ENCODE results near the gene PADI6. TPM values are rescaled to one million over a fixed set of nuclear protein-coding genes. Genes with fewer than 3 reads are reported as not detected.

PADI6 gene
- total RNA-seq, 1 experiment from 2014 or later = not detected

DNA sequence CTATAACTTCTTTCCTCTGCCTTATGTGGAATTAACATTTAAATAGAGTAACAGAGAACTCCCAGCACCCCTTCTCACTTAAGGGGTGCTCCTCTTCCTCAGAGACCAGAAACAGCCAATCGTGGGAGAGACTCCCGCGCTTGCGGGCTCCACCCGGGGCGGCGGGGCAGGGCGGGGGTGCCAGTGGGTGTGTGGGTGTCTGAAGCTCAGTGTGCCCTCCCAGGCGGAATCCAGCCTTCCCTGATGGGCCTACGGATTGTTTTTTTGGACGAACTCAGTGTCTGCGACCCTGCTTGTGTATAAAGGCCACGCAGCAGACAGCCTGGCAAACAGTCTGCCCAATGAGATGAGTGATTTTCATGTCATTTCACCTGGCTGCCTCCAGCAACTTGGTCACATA, 61.3 kb downstream of the PADI6 start:
- H3K27me3 ChIP-seq (ENCODE audit: insufficient read depth, low read length) = no peaks in the 10 kb centered on the region
- peaks cover 7 to 14% of the 10 kb centered on the region in 2 experiments for H3K4me1 ChIP-seq (ENCODE audit: control insufficient read depth in 1 of 2, insufficient read depth in 2 of 2, low read length in 2 of 2)
- TF ChIP-seq EZH2phosphoT487 (IDR thresholded peaks at IDR 0.05; ENCODE audit: borderline replicate concordance) = no peak
- no peak for TF ChIP-seq TCF7L2 (IDR thresholded peaks at IDR 0.05; ENCODE audit: borderline replicate concordance, extremely low read depth, insufficient read depth, insufficient read length)
- TF ChIP-seq, protein P1, sequence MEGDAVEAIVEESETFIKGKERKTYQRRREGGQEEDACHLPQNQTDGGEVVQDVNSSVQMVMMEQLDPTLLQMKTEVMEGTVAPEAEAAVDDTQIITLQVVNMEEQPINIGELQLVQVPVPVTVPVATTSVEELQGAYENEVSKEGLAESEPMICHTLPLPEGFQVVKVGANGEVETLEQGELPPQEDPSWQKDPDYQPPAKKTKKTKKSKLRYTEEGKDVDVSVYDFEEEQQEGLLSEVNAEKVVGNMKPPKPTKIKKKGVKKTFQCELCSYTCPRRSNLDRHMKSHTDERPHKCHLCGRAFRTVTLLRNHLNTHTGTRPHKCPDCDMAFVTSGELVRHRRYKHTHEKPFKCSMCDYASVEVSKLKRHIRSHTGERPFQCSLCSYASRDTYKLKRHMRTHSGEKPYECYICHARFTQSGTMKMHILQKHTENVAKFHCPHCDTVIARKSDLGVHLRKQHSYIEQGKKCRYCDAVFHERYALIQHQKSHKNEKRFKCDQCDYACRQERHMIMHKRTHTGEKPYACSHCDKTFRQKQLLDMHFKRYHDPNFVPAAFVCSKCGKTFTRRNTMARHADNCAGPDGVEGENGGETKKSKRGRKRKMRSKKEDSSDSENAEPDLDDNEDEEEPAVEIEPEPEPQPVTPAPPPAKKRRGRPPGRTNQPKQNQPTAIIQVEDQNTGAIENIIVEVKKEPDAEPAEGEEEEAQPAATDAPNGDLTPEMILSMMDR (IDR thresholded peaks at IDR 0.05 in 2 of 3, conservative IDR thresholded peaks at IDR 0.05 in 1 of 3; ENCODE audit: borderline replicate concordance in 1 of 3, insufficient read depth in 1 of 3, low read depth in 2 of 3, low read length in 2 of 3) = no peak
- TF ChIP-seq, protein P2, sequence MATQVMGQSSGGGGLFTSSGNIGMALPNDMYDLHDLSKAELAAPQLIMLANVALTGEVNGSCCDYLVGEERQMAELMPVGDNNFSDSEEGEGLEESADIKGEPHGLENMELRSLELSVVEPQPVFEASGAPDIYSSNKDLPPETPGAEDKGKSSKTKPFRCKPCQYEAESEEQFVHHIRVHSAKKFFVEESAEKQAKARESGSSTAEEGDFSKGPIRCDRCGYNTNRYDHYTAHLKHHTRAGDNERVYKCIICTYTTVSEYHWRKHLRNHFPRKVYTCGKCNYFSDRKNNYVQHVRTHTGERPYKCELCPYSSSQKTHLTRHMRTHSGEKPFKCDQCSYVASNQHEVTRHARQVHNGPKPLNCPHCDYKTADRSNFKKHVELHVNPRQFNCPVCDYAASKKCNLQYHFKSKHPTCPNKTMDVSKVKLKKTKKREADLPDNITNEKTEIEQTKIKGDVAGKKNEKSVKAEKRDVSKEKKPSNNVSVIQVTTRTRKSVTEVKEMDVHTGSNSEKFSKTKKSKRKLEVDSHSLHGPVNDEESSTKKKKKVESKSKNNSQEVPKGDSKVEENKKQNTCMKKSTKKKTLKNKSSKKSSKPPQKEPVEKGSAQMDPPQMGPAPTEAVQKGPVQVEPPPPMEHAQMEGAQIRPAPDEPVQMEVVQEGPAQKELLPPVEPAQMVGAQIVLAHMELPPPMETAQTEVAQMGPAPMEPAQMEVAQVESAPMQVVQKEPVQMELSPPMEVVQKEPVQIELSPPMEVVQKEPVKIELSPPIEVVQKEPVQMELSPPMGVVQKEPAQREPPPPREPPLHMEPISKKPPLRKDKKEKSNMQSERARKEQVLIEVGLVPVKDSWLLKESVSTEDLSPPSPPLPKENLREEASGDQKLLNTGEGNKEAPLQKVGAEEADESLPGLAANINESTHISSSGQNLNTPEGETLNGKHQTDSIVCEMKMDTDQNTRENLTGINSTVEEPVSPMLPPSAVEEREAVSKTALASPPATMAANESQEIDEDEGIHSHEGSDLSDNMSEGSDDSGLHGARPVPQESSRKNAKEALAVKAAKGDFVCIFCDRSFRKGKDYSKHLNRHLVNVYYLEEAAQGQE (IDR thresholded peaks at IDR 0.05; ENCODE audit: low read depth) = no peak
- TF ChIP-seq, protein P3, sequence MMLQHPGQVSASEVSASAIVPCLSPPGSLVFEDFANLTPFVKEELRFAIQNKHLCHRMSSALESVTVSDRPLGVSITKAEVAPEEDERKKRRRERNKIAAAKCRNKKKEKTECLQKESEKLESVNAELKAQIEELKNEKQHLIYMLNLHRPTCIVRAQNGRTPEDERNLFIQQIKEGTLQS (IDR thresholded peaks at IDR 0.05) = no peak
- peaks cover 14% of the 10 kb centered on the region; the same call in 1 of the 2 replicates for H4K20me1 ChIP-seq (ENCODE audit: insufficient read depth)
- peaks cover 29 to 60% of the 10 kb centered on the region in 2 experiments; a peak in 3 of 4 replicates for H3K36me3 ChIP-seq (ENCODE audit: control insufficient read depth in 1 of 2, insufficient read depth in 2 of 2, low read length in 2 of 2)
- ATAC-seq (no peak), DNase-seq (ENCODE audit: low read depth, low spot score) (no peak)
- H3K9me3 ChIP-seq (ENCODE audit: control insufficient read depth in 1 of 2, insufficient read depth in 1 of 2, low read depth in 1 of 2, low read length in 2 of 2) = no peaks in the 10 kb centered on the region
- peaks cover 90% of the 10 kb centered on the region for H3K79me2 ChIP-seq (ENCODE audit: insufficient read depth, low read length)
- H3K4me3 ChIP-seq (replicated peaks in 1 of 2; ENCODE audit: low read depth in 1 of 2, low read length in 2 of 2) = no peak overlapping the region
- H3K9me2 ChIP-seq (ENCODE audit: insufficient read depth) = no peaks in the 10 kb centered on the region
- ChIA-PET POLR2A (no interaction called here), RAD21 (ENCODE audit: low non-redundant PET in 1 of 2, low total read pairs in 2 of 2, uncharacterized antibody in 2 of 2, unreplicated experiment in 2 of 2) (no interaction called here), CTCF (no interaction called here)
- no TSS peak for BruUV-seq (replicated peaks)
- intact Hi-C loops (cut with micrococcal nuclease) = no loop called here
- H3K9ac ChIP-seq (ENCODE audit: low read length) = no peak overlapping the region
- no peak overlapping the region for H2AFZ ChIP-seq (ENCODE audit: low read depth, low read length, poor library complexity, severe bottlenecking)
- H3K4me2 ChIP-seq (ENCODE audit: low read length) = no peak overlapping the region
- H3K27ac ChIP-seq (ENCODE audit: low read depth, low read length) = no peak overlapping the region

Measured in HCT116 (cell line).